ENCODE results near the gene RDM1. TPM values are rescaled to one million over a fixed set of nuclear protein-coding genes. Genes with fewer than 3 reads are reported as not detected.

RDM1 gene
- polyA plus RNA-seq, 1 of the 3 experiments (the other 2 are of a cell fraction), result 1.8 TPM

DNA sequence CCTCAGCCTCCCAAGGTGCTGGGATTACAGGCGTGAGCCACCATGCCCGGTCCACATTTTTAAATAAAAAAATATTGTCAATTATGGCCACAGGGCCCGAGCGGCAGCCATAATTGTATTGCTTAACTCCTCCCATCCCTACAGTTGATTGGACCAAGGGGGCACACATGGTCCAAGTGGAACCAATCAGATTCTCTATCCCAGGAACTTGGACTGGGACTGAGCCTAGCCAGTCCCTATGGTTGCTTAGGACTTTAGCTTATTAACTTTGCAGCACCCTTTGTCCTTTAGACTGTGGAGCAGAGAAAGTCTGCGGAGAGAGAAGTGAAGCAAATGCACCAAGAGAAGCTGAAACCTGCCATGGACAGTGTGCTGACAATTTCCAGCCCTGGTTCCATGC is 5.5 kb upstream of the RDM1 start:
- Histone ChIP-seq H2AFZ (ENCODE audit: low read depth) (no peak overlapping the region), H3K27ac (ENCODE audit: low read depth in 2 of 2, low read length in 1 of 2) (no peak overlapping the region), H3K36me3 (replicated peaks in 1 of 2; ENCODE audit: control insufficient read depth in 1 of 2, insufficient read depth in 2 of 2, low read length in 1 of 2) (no peaks in the 10 kb centered on the region), H3K79me2 (ENCODE audit: insufficient read depth) (no peaks in the 10 kb centered on the region), H3K9me2 (no peaks in the 10 kb centered on the region), H3K9ac (no peak overlapping the region), H3K4me3 (ENCODE audit: low read depth in 2 of 2, low read length in 1 of 2) (no peak overlapping the region), H4K20me1 (ENCODE audit: insufficient read depth) (no peaks in the 10 kb centered on the region), H3F3A (replicated peaks; ENCODE audit: insufficient read depth) (peaks cover 11% of the 10 kb centered on the region), H3K4me2 (no peak overlapping the region), H3K9me3 (no peaks in the 10 kb centered on the region), H3K27me3 (ENCODE audit: insufficient read depth) (no peaks in the 10 kb centered on the region), H3K4me1 (ENCODE audit: control insufficient read depth in 1 of 2, insufficient read depth in 2 of 2, low read depth in 1 of 2, low read length in 1 of 2) (peaks cover 0 to 8% of the 10 kb centered on the region in 2 experiments; a peak in 1 of 4 replicates)
- ChIA-PET POLR2A (no interaction called here), CTCF (no interaction called here)
- WGBS (ENCODE audit: low lambda C conversion rate), result 68% methylated on average over 5 of the region's 5 CpGs
- TF ChIP-seq, protein P1, sequence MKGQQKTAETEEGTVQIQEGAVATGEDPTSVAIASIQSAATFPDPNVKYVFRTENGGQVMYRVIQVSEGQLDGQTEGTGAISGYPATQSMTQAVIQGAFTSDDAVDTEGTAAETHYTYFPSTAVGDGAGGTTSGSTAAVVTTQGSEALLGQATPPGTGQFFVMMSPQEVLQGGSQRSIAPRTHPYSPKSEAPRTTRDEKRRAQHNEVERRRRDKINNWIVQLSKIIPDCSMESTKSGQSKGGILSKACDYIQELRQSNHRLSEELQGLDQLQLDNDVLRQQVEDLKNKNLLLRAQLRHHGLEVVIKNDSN (IDR thresholded peaks at IDR 0.05; ENCODE audit: borderline replicate concordance, low read depth), result peak; percentile 15; the same call in 1 of the 2 replicates
- no peak for TF ChIP-seq SMC3 (IDR thresholded peaks at IDR 0.05; ENCODE audit: low read depth, low read length)
- peak; percentile 19 for DNase-seq

DNA sequence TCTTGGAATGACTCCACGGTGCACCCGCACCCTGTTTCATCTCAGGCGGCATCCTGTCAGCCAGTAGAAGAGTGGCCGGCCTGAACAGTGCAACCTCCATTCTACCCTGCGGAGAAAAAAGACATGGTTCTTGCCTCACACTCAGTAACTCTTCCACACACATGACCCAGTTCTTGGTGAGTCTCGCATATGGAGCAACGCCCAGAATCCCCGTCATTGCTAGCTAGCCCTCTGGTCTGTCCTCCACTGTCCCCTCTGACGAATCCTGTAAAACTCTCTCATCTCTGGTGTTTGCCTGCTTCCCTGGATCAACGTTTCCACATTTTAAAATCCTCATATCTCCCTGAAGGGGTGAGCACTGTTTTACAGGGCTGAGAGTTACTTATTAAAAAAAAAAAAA is 4.2 kb upstream of the RDM1 start:
- ChIA-PET POLR2A (no interaction called here), CTCF (no interaction called here)
- H3K4me3 ChIP-seq (ENCODE audit: low read depth in 2 of 2, low read length in 1 of 2), result no peak overlapping the region
- no peak for DNase-seq
- no peak overlapping the region for H3K4me2 ChIP-seq
- no peaks in the 10 kb centered on the region for H3K9me3 ChIP-seq
- no peak overlapping the region for H2AFZ ChIP-seq (ENCODE audit: low read depth)
- H3K4me1 ChIP-seq (ENCODE audit: control insufficient read depth in 1 of 2, insufficient read depth in 2 of 2, low read depth in 1 of 2, low read length in 1 of 2), result peaks cover 3 to 8% of the 10 kb centered on the region in 2 experiments; a peak in 2 of 4 replicates
- H3K27ac ChIP-seq (ENCODE audit: low read depth in 2 of 2, low read length in 1 of 2), result no peak overlapping the region
- H3K36me3 ChIP-seq (replicated peaks in 1 of 2; ENCODE audit: control insufficient read depth in 1 of 2, insufficient read depth in 2 of 2, low read length in 1 of 2), result no peaks in the 10 kb centered on the region
- H4K20me1 ChIP-seq (ENCODE audit: insufficient read depth), result no peaks in the 10 kb centered on the region
- TF ChIP-seq RFX5 (IDR thresholded peaks at IDR 0.05; ENCODE audit: low read length), result no peak
- TF ChIP-seq RXRA (IDR thresholded peaks at IDR 0.05; ENCODE audit: borderline replicate concordance, low read depth), result no peak
- TF ChIP-seq, protein P2, sequence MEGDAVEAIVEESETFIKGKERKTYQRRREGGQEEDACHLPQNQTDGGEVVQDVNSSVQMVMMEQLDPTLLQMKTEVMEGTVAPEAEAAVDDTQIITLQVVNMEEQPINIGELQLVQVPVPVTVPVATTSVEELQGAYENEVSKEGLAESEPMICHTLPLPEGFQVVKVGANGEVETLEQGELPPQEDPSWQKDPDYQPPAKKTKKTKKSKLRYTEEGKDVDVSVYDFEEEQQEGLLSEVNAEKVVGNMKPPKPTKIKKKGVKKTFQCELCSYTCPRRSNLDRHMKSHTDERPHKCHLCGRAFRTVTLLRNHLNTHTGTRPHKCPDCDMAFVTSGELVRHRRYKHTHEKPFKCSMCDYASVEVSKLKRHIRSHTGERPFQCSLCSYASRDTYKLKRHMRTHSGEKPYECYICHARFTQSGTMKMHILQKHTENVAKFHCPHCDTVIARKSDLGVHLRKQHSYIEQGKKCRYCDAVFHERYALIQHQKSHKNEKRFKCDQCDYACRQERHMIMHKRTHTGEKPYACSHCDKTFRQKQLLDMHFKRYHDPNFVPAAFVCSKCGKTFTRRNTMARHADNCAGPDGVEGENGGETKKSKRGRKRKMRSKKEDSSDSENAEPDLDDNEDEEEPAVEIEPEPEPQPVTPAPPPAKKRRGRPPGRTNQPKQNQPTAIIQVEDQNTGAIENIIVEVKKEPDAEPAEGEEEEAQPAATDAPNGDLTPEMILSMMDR (IDR thresholded peaks at IDR 0.05), result no peak
- TF ChIP-seq SMC3 (IDR thresholded peaks at IDR 0.05; ENCODE audit: low read depth, low read length), result no peak
- TF ChIP-seq SIN3A (IDR thresholded peaks at IDR 0.05; ENCODE audit: borderline replicate concordance, low read depth, low read length), result no peak
- TF ChIP-seq, protein P3, sequence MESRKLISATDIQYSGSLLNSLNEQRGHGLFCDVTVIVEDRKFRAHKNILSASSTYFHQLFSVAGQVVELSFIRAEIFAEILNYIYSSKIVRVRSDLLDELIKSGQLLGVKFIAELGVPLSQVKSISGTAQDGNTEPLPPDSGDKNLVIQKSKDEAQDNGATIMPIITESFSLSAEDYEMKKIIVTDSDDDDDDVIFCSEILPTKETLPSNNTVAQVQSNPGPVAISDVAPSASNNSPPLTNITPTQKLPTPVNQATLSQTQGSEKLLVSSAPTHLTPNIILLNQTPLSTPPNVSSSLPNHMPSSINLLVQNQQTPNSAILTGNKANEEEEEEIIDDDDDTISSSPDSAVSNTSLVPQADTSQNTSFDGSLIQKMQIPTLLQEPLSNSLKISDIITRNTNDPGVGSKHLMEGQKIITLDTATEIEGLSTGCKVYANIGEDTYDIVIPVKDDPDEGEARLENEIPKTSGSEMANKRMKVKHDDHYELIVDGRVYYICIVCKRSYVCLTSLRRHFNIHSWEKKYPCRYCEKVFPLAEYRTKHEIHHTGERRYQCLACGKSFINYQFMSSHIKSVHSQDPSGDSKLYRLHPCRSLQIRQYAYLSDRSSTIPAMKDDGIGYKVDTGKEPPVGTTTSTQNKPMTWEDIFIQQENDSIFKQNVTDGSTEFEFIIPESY (IDR thresholded peaks at IDR 0.05; ENCODE audit: borderline replicate concordance, low read depth), result no peak
- no peak for TF ChIP-seq FOSL2 (IDR thresholded peaks at IDR 0.05; ENCODE audit: borderline replicate concordance, low read depth)
- TF ChIP-seq, protein P4, sequence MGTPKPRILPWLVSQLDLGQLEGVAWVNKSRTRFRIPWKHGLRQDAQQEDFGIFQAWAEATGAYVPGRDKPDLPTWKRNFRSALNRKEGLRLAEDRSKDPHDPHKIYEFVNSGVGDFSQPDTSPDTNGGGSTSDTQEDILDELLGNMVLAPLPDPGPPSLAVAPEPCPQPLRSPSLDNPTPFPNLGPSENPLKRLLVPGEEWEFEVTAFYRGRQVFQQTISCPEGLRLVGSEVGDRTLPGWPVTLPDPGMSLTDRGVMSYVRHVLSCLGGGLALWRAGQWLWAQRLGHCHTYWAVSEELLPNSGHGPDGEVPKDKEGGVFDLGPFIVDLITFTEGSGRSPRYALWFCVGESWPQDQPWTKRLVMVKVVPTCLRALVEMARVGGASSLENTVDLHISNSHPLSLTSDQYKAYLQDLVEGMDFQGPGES (IDR thresholded peaks at IDR 0.05; ENCODE audit: low read depth, low read length), result no peak
- no peak for TF ChIP-seq GABPA (IDR thresholded peaks at IDR 0.05; ENCODE audit: low read depth)
- TF ChIP-seq MEF2A (IDR thresholded peaks at IDR 0.05; ENCODE audit: borderline replicate concordance, low read depth), result no peak
- no peak for TF ChIP-seq JUND (IDR thresholded peaks at IDR 0.05)
- TF ChIP-seq, protein P5, sequence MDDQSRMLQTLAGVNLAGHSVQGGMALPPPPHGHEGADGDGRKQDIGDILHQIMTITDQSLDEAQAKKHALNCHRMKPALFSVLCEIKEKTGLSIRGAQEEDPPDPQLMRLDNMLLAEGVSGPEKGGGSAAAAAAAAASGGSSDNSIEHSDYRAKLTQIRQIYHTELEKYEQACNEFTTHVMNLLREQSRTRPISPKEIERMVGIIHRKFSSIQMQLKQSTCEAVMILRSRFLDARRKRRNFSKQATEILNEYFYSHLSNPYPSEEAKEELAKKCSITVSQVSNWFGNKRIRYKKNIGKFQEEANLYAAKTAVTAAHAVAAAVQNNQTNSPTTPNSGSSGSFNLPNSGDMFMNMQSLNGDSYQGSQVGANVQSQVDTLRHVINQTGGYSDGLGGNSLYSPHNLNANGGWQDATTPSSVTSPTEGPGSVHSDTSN (IDR thresholded peaks at IDR 0.05), result no peak
- TF ChIP-seq TEAD4 (IDR thresholded peaks at IDR 0.05; ENCODE audit: borderline replicate concordance, insufficient read depth), result no peak
- TF ChIP-seq ELF1 (IDR thresholded peaks at IDR 0.05), result no peak
- no peaks in the 10 kb centered on the region for H3K27me3 ChIP-seq (ENCODE audit: insufficient read depth)
- H3F3A ChIP-seq (replicated peaks; ENCODE audit: insufficient read depth), result peaks cover 11% of the 10 kb centered on the region
- no peak overlapping the region for H3K9ac ChIP-seq
- 74% methylated on average over 10 of the region's 10 CpGs for WGBS (ENCODE audit: low lambda C conversion rate)
- H3K9me2 ChIP-seq, result no peaks in the 10 kb centered on the region
- H3K79me2 ChIP-seq (ENCODE audit: insufficient read depth), result no peaks in the 10 kb centered on the region
